Measurements from ENCODE around the gene RPS3. TPM values are rescaled to one million over a fixed set of nuclear protein-coding genes. Genes with fewer than 3 reads are reported as not detected.
A peak's percentile ranks its signal among the peaks of the same experiment; 100 is the strongest.

The RPS3 gene
- total and polyA plus RNA-seq, 2 experiments from 2014 or later = 1,745 to 2,793 TPM

GRCh38 chr11:75413864-75414263 lies 14.5 kb downstream of the RPS3 start:
- no peaks in the 10 kb centered on the region for H3K27me3 ChIP-seq (ENCODE audit: insufficient read depth)
- Mint-ChIP-seq H3K9me3 (no peaks in the 10 kb centered on the region), H3K36me3 (ENCODE audit: low read depth) (peaks cover 39% of the 10 kb centered on the region), H3K4me3 (no peak overlapping the region), H3K27me3 (ENCODE audit: insufficient read depth, low read depth, poor library complexity) (peaks cover 4% of the 10 kb centered on the region), H3K27ac (no peak overlapping the region), H3K4me1 (no peaks in the 10 kb centered on the region)
- H3K79me2 ChIP-seq (replicated peaks; ENCODE audit: insufficient read depth) = no peaks in the 10 kb centered on the region
- DNase-seq (ENCODE audit: low spot score) = no peak
- H3K4me1 ChIP-seq (ENCODE audit: insufficient read depth) = no peaks in the 10 kb centered on the region
- no peak overlapping the region for H3K4me2 ChIP-seq
- no peak overlapping the region for H3K4me3 ChIP-seq
- no peaks in the 10 kb centered on the region for H3K9me2 ChIP-seq (ENCODE audit: insufficient read depth)
- TF ChIP-seq STAT1 (IDR thresholded peaks at IDR 0.05; ENCODE audit: unreplicated experiment) = no peak
- no peak for TF ChIP-seq EZH2phosphoT487 (IDR thresholded peaks at IDR 0.05; ENCODE audit: unreplicated experiment)
- H2AFZ ChIP-seq = no peak overlapping the region
- no peak for ATAC-seq
- 0 out of 2 replicates have a peak, but pooled peaks cover 3% of the 10 kb centered on the region for H3F3A ChIP-seq (replicated peaks; ENCODE audit: low read depth)
- peaks cover 7% of the 10 kb centered on the region for H4K20me1 ChIP-seq (replicated peaks; ENCODE audit: insufficient read depth)
- H3K27ac ChIP-seq (ENCODE audit: low read depth) = no peak overlapping the region
- H3K36me3 ChIP-seq (ENCODE audit: insufficient read depth) = peaks cover 22% of the 10 kb centered on the region; the same call in 1 of the 2 replicates

- no peak overlapping the region for H3K4me2 ChIP-seq
- Mint-ChIP-seq H3K4me3 (no peak overlapping the region), H3K9me3 (no peaks in the 10 kb centered on the region), H3K27ac (peak overlapping the region; percentile 30), H3K36me3 (ENCODE audit: low read depth) (peaks cover 13% of the 10 kb centered on the region; the same call in 2 of the 3 replicates), H3K4me1 (peaks cover 14% of the 10 kb centered on the region; the same call in 2 of the 3 replicates), H3K27me3 (ENCODE audit: insufficient read depth, low read depth, poor library complexity) (peaks cover 7% of the 10 kb centered on the region)
- no peaks in the 10 kb centered on the region for H3K36me3 ChIP-seq (ENCODE audit: insufficient read depth)
- H3K79me2 ChIP-seq (replicated peaks; ENCODE audit: insufficient read depth) = no peaks in the 10 kb centered on the region
- H3K27ac ChIP-seq (ENCODE audit: low read depth) = no peak overlapping the region
- H3F3A ChIP-seq (replicated peaks; ENCODE audit: low read depth) = 0 out of 2 replicates have a peak, but pooled peaks cover 3% of the 10 kb centered on the region
- peaks cover 9% of the 10 kb centered on the region; the same call in 1 of the 2 replicates for H3K4me1 ChIP-seq (ENCODE audit: insufficient read depth)
- peaks cover 6% of the 10 kb centered on the region for H4K20me1 ChIP-seq (replicated peaks; ENCODE audit: insufficient read depth)
- H2AFZ ChIP-seq = no peak overlapping the region
- DNase-seq (ENCODE audit: low spot score) (no peak), ATAC-seq (peak; percentile 12; the same call in 1 of the 3 replicates)
- no peaks in the 10 kb centered on the region for H3K27me3 ChIP-seq (ENCODE audit: insufficient read depth)
- H3K9me2 ChIP-seq (ENCODE audit: insufficient read depth) = no peaks in the 10 kb centered on the region
- no peak overlapping the region for H3K4me3 ChIP-seq
- no peak for TF ChIP-seq ZNF462 (CRISPR knock-in tag; IDR thresholded peaks at IDR 0.05)
- no peak for TF ChIP-seq CTCF (conservative IDR thresholded peaks at IDR 0.05; ENCODE audit: low read depth in 2 of 2)
- no peak for TF ChIP-seq STAT1 (IDR thresholded peaks at IDR 0.05; ENCODE audit: unreplicated experiment)
- no peak for TF ChIP-seq REST (IDR thresholded peaks at IDR 0.05; ENCODE audit: unreplicated experiment)
- no peak for TF ChIP-seq ETS1 (IDR thresholded peaks at IDR 0.05)
- TF ChIP-seq NANOG (IDR thresholded peaks at IDR 0.05; ENCODE audit: borderline replicate concordance) = no peak
These were observed 21.1 kb downstream of the RPS3 start for GRCh38 chr11:75420224-75421034.
